ENCODE data around the gene TRUB2.
"Not testable (repeated sequence)": the region's sequence is repeated elsewhere in the genome, so short reads cannot be mapped to it uniquely, and the experiment has no call there.

The TRUB2 gene

DNA sequence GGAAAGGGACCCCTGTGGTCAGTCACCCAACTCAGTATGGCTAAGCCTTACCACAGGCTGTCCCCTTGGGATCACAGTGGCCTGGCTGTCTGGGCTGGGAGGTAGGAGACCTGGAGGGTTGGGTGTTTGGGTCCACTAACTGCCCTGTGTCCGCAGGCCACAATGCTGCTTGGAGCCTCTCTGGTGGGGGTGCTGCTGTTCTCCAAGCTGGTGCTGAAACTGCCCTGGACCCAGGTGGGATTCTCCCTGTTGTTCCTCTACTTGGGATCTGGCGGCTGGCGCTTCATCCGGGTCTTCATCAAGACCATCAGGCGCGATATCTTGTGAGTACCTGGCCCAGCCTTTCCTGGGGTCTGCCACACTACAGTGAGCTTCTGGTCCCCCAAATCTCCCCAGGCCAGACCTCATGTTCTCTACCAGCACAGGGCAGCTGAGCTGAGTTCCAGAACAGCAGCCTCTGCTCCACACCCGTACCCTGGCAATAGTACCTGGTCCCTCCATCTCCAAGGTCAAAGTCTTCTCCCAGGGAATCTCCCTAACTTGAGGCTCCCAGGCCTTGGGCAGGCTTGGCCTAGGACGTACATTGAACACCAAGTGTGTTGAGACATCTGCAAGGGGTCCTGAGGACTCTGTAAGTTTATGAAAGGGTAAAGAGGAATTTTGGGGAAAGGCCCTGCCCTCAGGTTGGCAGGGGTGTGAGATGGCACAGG, 20.9 kb upstream of the TRUB2 start:
- in situ Hi-C loops (cut with MboI; ENCODE audit: low sequenced_read_pairs) = no loop called here

DNA sequence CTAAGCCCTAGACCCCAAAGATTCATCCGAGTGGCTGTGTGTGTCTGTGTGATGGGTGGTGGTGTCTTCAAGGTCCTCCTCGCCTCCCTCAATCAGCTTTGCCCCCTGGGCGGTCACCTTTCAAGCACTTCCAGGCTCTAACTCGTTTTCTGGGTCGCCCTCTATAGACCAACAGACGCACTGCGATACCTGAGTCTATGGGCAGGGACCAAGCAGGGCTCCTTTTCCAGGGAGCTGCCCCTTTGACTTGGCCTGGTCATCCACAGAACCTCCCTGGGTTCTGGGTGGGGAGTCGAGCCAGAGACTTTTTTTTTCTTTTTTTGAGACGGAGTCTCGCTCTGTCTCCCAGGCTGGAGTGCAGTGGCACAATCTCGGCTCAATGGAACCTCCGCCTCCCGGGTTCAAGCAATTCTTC, 19.2 kb upstream of the TRUB2 start:
- in situ Hi-C loops (cut with MboI; ENCODE audit: low sequenced_read_pairs) = no loop called here

DNA sequence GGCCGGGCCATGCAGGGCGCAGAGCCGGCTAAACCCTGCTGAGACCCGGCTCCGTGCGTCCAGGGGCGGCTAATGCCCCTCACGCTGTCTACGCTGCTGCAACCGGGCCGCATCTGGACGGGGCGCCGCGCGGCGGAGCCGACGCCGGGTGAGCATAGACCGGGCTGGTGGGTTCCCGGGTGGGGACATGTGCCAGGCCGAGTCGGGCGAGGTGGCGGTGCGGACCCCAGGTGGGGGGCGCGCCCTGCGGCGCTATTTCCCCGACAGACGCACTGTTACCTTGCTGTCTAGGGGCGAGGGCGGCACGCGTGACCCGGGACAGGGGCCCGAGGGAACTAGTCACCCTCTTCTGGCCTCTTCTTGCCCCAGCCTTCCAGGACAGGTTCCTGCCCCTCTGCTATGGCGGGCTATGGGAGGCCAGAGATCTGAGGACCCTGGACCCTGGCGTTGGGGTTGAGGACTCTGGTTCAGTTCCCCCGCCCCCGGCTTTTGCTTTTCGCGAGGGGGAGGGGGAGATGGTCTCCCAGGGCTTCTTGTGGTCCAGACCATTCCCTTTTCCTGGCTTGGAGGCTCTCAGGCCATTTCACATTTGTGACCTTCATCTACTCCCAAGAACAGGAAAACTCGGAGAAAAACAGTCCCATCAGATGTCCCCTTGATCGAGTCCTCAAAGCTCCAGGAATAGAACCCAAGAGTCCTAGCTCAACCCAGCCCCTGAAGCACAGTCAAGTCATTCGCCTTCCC, 18.6 kb upstream of the TRUB2 start:
- in situ Hi-C loops (cut with MboI; ENCODE audit: low sequenced_read_pairs) = no loop called here

DNA sequence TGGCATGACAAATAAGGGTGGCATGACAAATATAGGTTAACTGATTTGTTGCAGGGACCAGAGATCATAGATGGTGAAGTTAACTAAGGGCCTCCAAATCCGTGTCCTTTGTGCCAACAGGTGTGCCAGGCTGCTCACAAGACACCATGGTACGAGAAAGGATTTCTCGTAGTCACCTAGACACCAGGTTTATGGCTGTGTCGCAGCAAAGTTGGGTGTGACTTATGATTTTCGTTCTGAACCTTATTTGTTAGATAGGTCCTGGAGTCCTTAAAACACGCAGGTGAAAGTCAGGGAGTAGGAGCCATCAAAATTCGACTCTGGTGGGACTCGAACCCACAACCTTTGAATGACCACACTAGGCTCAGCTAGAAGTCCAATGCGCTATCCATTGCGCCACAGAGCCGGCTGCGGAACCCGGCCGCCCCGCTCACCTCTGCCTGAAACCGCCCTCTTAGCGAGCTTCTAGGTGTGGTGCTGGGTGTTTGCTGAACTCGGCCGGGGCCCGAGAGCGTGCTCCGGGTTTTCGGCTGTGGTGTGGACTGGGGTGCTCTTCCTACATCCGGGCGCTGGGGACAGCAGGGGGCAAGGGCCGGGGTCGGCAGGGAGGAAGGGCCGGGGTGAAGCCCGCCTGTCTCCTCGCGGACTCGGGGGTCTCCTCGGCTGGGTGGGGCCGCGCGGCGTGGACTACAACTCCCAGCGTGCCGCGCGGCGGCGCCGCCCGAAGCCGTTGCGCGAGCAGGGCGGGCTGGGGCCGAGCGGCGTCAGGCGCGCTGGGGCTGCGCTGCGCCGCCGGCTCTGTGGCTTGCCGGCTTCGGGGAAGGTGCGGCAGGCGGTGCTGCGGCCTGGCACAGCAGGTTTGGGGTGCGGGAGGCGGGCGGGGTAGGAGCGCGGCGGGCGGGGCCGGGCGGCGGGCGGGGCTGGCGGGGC, 17.8 kb upstream of the TRUB2 start, which contains the start of gene SLC27A4:
Gene SLC27A4 (plus strand): TSS at position 767 of the 930 bp plus-strand sequence. CDS start 2,606 bp downstream, outside the sequence.
- in situ Hi-C loops (cut with MboI; ENCODE audit: low sequenced_read_pairs) = no loop called here

GRCh38 chr9:128338852-128339614, 16.8 kb upstream of the TRUB2 start:
- in situ Hi-C loops (cut with MboI; ENCODE audit: low sequenced_read_pairs) = not testable (repeated sequence)

DNA sequence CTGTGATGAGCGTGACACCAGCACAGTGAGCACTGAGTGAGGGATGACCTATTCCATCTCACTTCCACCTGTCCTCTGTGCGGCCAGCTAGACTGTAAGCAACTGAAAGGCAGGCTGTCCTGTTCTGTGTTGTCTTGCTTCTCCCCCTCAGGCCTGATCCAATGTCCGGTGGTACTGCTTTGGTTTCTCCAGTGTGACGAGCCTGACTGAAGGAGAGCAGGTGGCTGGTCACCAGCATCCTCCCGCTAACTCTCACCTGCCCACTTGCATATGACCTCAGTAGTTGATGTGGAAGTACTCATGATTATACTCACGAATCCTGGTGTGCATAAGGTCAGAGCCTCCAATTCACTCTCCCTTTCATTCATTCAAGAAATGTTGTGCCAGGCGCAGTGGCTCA, 15.7 kb upstream of the TRUB2 start:
- in situ Hi-C loops (cut with MboI; ENCODE audit: low sequenced_read_pairs) = no loop called here

GRCh38 chr9:128335914-128336313, 13.7 kb upstream of the TRUB2 start:
- in situ Hi-C loops (cut with MboI; ENCODE audit: low sequenced_read_pairs) = no loop called here

DNA sequence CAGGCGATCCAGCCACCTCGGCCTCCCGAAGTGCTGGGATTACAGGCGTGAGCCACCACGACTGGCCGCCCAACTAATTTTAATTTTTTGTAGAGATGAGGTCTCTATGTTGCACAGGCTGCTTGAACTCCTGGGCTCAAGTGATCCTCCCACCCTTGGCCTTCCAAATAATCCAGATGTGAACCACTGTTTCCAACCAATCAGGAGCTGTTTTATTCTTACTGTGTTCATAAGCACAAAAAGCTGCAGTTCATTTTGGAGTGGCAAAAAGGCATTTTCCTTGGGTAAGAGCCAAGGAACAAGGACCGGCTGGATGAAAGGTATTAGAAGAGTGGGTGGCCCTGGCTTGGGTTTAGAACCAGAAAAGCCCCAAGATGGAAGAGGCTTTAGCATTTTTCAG, 12.9 kb upstream of the TRUB2 start:
- in situ Hi-C loops (cut with MboI; ENCODE audit: low sequenced_read_pairs) = no loop called here

DNA sequence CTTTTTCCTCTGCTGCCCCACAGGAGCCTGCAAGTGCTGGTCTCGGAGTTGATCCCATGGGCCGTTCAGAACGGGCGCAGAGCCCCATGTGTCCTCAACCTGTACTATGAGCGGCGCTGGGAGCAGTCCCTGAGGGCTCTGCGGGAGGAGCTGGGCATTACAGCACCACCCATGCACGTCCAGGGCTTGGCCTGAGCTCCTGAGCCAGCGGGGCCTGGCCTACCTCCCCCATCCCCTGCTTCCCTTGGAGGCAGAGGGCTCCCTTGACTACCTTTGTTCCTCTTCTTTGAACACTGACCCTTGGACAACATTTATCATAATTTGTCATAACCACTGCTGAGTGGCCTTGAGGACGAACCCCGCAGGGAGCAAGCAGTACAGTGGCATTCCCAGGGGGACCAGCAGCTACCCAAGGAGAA, 11.2 kb upstream of the TRUB2 start:
- in situ Hi-C loops (cut with MboI; ENCODE audit: low sequenced_read_pairs) = no loop called here

DNA sequence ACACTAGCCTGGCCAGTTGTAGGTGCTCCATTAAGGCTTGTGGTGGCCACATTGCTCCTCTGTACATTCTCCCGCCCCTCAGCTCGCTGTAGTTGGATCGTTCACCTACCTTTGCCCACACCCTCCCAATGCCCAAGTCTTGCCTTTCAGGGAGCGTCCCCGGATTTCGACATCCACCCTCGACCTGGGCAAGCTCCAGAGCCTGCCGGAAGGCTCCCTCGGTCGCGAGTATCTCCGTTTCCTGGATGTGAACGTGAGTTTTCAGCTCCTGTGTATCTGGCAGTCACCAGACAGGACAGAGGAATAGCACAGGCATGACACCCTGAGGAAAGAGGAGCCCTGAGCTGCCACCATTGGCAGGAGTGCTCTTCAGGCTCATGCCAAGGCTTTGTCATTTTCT, 3.4 kb upstream of the TRUB2 start:
- in situ Hi-C loops (cut with MboI; ENCODE audit: low sequenced_read_pairs) = no loop called here

- in situ Hi-C loops (cut with MboI; ENCODE audit: low sequenced_read_pairs) = no loop called here
Observed at GRCh38 chr9:128324401-128324800, 2.2 kb upstream of the TRUB2 start.

- in situ Hi-C loops (cut with MboI; ENCODE audit: low sequenced_read_pairs) = no loop called here
Observed at GRCh38 chr9:128323791-128324190, 1.5 kb upstream of the TRUB2 start.

DNA sequence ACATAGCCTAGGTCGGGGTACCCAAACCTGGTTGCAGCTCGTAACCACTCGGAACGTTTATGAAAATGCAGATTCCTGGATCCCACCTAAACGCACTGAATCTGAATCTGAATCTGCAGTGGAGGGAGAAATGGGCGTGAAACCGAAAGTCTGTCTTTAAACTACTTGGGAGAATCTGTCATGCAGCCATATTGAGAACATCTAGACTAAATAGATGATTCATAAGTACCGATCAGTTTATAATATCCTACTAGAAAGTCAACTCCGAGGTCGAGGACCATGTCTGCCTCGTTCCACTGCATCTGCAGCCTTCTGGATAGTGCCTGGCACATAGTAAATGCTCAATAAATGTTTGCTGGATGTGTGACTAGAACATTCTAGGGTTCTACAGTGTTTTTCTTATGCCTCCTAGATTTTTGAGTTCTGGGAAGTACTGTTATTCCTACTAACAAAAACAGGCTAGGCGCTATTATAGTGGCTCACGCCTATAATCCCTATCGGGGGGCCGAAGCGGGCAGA, 1.0 kb upstream of the TRUB2 start:
- in situ Hi-C loops (cut with MboI; ENCODE audit: low sequenced_read_pairs) = no loop called here

DNA sequence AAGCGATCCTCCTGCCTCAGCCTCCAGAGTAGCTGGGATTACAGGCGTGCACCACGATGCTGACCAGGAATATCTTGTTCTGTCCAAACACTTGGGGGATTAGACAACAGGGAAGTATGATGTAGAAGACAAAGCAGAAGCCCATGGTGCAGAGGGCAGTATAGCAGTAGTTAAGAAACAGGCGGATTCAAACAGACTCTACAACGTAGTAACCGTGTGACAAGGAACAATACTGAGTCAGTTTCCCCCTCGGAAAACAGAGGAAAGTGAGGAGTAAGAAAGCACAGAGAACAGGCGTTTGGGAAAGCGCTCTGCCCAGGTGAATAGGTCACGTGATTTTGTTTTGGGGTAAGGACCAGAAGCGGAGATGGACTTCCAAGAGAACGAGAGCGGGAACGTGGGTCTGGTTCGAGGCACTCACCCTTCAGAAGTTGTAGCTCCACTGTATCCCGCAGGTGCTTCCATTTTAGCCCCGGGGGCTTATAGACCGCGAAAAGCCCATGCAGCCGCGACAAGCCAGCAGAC, 306 bp downstream of the TRUB2 start:
- in situ Hi-C loops (cut with MboI; ENCODE audit: low sequenced_read_pairs) = no loop called here

DNA sequence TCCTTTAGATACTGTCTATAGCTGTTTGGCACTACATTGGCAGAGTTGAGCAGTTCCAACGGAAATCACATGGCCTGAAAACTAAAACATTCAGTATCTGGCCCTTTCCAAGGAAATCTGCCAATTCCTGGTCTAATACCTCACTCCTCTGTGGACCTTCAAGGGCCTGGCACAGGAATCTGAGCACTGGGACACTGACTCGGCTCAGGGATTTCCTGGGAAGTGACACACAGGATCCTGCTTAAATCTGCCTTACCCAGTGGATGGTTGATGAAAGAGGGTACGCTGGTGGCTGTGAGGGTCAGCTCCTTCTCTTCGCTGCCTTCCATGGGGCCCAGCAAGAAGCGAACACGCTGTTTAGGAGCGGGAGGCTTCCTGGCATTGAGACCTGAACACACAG, 904 bp downstream of the TRUB2 start:
- in situ Hi-C loops (cut with MboI; ENCODE audit: low sequenced_read_pairs) = no loop called here

- in situ Hi-C loops (cut with MboI; ENCODE audit: low sequenced_read_pairs) = no loop called here
Observed at GRCh38 chr9:128317629-128318028, 4.6 kb downstream of the TRUB2 start.

DNA sequence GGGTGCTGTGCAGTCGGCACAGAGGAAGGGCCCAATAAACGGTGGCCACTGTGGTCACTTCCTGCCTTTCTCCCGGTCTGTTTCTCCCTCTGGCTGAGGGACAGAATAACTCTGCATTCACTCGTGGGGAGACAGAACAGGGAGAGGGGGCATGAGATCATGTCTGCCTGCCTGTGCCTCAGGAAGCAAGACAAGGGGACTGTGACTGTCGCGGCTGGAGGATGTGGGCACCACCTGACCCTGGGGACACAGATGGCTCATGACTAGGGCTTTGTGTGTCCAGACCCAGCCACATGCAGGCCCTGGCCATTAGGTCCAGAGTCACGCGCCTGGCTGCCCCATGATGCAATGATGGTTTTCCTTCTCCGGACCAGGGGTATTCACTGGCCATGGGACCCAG, 5.8 kb downstream of the TRUB2 start:
- in situ Hi-C loops (cut with MboI; ENCODE audit: low sequenced_read_pairs) = no loop called here

DNA sequence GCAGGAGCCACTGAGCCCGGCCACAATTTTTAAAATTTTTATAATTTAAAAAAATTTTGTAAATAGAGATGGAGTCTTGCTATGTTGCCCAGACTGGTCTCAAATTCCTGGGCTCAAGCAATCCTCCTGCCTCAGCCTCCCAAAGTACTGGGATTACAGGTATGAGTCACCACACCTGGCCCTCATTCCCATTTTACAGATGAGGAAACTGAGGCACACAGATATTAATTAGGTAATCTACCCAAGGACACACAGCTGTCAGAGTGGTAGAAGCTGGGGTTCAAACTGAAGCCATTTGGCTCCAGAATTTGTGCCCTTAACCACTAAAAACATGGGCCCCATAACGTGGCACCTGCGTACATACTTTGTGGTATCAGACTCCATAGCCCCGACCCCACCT, 7.5 kb downstream of the TRUB2 start:
- in situ Hi-C loops (cut with MboI; ENCODE audit: low sequenced_read_pairs) = no loop called here

DNA sequence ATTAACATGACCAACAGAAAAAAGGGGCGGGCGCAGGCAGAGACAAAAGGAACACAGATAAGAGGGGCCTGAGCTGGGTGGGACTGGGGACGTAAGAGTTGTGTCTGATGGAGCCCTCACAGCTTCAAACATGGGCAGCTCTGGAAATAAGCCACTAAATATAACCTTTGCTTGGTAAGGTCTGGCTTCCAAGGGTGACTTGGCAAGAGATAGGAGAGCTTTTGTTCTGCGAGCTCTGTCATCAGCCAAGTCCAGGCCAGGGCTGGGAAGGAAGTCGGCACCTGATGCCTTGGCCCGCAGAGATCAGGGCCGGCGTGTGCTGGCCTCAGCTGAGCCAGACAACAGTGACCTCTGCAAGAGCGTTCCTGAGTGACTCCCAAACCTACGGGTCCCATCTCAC, 11.8 kb downstream of the TRUB2 start:
- in situ Hi-C loops (cut with MboI; ENCODE audit: low sequenced_read_pairs) = no loop called here

- in situ Hi-C loops (cut with MboI; ENCODE audit: low sequenced_read_pairs) = no loop called here
Observed at GRCh38 chr9:128309551-128309950, 12.7 kb downstream of the TRUB2 start.
